Measurements from ENCODE around the gene VARS1.
A peak's percentile ranks its signal among the peaks of the same experiment; 100 is the strongest.
"Not testable (repeated sequence)": the region's sequence is repeated elsewhere in the genome, so short reads cannot be mapped to it uniquely, and the experiment has no call there.

VARS1 gene

GRCh38 chr6:31795616-31796298 lies at the start of gene VARS1:
Gene VARS1, minus strand, starts transcription at chr6:31795752. Its CDS starts 535 bp downstream, at chr6:31795217.
- peak; percentile 96 for DNase-seq (ENCODE audit: low read depth)

GRCh38 chr6:31844507-31844906 lies 49.0 kb upstream of the VARS1 start:
- DNase-seq (ENCODE audit: low read depth), result no peak

GRCh38 chr6:31842053-31842452 lies 46.5 kb upstream of the VARS1 start:
- DNase-seq (ENCODE audit: low read depth), result no peak

- DNase-seq (ENCODE audit: low read depth), result not testable (repeated sequence)
Observed at GRCh38 chr6:31839779-31840126, 44.2 kb upstream of the VARS1 start.

- no peak for DNase-seq (ENCODE audit: low read depth)
Observed at GRCh38 chr6:31838968-31839367, 43.4 kb upstream of the VARS1 start.

- DNase-seq (ENCODE audit: low read depth), result not testable (repeated sequence)
Observed at GRCh38 chr6:31838114-31838553, 42.6 kb upstream of the VARS1 start.

GRCh38 chr6:31837369-31838113 lies 42.0 kb upstream of the VARS1 start:
- no peak for DNase-seq (ENCODE audit: low read depth)

GRCh38 chr6:31836474-31837368 lies 41.2 kb upstream of the VARS1 start:
- peak; percentile 69 for DNase-seq (ENCODE audit: low read depth)

- no peak for DNase-seq (ENCODE audit: low read depth)
Observed at GRCh38 chr6:31836047-31836473, 40.5 kb upstream of the VARS1 start.

GRCh38 chr6:31834367-31835250 lies 39.1 kb upstream of the VARS1 start:
- DNase-seq (ENCODE audit: low read depth), result peak; percentile 92

- no peak for DNase-seq (ENCODE audit: low read depth)
Observed at GRCh38 chr6:31831350-31832215, 36.0 kb upstream of the VARS1 start.

- DNase-seq (ENCODE audit: low read depth), result no peak
Observed at GRCh38 chr6:31830886-31831335, 35.4 kb upstream of the VARS1 start.

GRCh38 chr6:31829633-31830283 lies 34.2 kb upstream of the VARS1 start:
- DNase-seq (ENCODE audit: low read depth), result peak; percentile 75

GRCh38 chr6:31827286-31828079 lies 31.9 kb upstream of the VARS1 start, which contains the start of gene HSPA1B:
Gene HSPA1B, plus strand, starts transcription at chr6:31827738. Its CDS starts 213 bp downstream, at chr6:31827951.
- peak; percentile 100 for DNase-seq (ENCODE audit: low read depth)

GRCh38 chr6:31826793-31827285 lies 31.3 kb upstream of the VARS1 start:
- DNase-seq (ENCODE audit: low read depth), result peak; percentile 85

GRCh38 chr6:31825553-31825952 lies 30.0 kb upstream of the VARS1 start:
- no peak for DNase-seq (ENCODE audit: low read depth)

GRCh38 chr6:31823592-31824196 lies 28.1 kb upstream of the VARS1 start:
- DNase-seq (ENCODE audit: low read depth), result not testable (repeated sequence)
